GM10847 (cell line): Measurements from ENCODE around the gene LRRC42.

Experiments
- POLR2A ChIP-seq: IDR thresholded peaks from 2 replicates; pipeline ENCODE4 v1.6.1; 2011; ENCODE audit not compliant: insufficient read length; ENCODE audit errors: extremely low read depth

The LRRC42 gene

DNA sequence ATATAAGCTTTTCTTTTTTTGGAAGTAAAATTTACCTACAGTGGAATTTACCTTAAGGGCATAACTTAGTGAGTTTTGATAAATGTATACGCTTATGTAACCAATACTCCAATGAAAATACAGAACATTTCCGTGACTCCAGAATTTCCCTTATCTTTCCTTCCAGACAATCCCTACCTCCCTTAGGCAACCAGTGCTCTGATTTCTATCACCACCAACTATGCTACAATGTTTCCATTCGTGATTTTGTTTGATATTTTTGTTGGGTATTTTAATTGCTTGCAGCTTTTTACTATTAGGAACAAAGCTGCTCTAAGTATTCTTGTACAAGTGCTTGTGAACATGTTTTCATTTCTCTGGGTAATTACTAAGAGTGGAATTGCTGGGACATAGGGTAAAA lies 15.2 kb upstream of the LRRC42 start:
- TF ChIP-seq POLR2A = no peak

DNA sequence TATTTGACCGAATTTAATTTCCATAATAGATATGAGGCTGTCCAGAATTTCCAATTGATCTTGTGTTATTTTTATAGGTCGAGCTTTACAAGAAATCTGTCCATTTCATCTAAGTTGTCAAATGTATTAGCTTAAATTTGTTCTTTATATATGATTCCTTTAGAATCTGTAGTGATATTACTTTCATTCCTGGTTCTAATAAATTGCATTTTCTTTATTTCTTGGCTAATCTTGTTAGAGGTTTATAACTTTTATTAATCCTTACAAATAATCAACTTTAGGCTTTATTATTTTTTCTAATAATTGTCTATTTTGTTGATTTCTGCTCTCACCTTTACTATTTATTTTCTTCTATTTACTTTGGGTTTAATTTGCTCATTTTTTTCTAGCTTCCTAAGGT lies 14.6 kb upstream of the LRRC42 start:
- TF ChIP-seq POLR2A = no peak

DNA sequence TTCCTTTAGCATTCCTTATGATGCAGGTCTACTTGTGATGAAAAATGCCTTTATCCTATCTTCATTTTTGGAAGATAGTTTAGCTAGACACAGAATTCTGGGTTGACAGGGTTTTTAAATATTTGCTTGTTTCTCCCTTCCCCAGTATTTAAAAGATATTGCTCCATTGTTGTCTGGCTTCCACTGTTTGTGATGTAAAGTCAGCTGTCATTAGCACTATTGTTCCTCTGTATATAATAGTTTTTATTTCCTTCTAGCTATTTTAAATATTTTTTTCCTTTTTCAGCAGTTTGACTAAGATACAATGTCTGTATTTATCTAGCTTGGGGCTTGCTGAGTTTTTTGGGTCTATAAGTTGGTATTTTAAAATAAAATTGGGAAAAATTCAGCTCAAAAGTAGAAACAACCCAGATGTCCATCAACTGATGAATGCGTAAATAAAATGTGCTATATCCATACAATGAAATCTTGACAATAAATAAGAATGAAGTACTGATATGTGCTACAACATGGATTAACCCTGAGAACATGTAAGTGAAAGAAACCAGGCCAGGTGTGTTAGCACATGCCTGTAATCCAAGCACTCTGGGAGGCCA lies 11.9 kb upstream of the LRRC42 start:
- no peak for TF ChIP-seq POLR2A

DNA sequence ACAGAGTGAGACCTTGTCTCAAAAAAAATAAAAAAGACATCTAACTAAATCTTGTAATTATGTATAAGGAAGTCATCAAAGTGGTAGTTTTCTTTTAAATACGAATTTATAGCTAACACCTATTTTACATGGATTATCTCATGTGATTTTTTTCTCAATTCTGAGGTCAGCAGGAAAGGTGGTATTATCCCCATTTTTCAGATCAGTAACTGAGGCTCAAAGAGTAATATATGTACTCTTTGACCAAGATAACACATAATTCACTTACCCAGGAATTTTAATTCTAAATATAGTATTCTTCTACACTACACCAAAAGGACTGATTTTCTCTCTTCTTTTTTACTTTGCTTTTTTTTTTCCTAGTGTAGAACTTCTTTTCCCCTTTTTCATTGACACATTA lies 9.7 kb upstream of the LRRC42 start:
- no peak for TF ChIP-seq POLR2A

DNA sequence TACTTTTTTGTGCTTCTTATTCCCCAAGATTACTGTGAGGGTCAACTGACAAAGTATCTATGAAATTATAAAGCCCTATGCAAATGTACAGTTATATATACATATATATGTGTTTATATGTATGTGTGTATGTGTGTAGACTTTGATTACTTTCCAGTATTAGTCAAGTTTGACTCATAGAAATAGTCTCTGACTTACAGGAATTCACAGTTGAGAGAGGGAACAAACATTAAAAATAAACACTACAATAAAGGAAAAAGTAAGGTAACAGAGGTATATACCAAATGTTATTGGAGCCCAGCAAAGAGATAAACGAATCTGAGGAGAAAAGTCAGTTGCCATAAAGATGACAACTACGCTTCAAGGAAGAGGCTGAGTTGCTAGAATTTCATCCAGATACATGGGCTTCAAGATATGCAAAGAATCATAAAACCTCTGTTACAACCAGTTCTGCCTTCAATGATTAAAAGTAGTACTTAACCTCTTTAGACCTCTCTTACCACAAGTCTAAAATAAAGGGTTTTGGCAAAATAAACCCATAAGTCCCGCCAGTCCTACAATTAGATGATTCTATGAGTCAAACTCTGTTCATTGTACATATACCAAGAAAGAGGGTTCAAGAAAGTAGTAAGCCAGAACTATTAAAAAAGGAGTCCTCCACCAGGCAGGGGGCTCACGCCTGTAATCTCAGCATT lies 7.9 kb upstream of the LRRC42 start:
- no peak for TF ChIP-seq POLR2A

DNA sequence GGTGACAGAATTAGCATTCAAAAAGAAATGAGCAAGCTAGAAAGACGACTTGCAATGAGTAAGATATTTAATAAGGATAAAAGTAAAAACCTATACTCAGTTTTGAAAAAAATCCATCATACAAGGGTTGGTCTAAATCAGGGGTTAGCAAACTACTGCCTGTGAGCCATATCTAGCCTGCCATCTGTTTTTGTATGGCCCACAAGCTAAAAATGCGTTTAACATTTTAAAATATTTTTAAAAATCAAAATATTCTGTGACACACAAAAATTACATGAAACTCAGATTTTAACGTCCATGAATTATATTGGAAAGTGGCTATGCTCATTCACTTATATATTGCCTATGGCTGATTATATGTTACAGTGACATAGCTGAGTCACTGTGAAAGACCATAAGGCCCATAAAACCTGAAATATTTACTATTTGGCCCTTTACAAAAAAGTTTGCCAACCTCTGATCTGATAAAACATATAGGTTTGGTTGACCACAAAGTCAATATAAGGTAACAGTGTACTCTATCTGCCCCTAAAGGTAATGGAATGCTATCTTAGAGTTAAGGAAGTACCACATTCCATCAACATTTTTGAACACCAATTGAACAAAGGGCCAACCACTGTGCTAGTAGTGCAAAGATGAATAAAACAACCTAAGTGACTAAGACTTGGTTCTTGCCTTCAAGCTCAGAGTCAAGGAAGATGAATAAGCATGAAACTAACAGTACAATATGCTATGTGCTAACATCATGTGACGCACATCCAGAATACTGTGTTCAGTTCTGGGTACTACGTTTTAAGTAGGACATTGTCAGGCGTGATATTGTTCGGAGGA lies 3.8 kb upstream of the LRRC42 start:
- no peak for TF ChIP-seq POLR2A

DNA sequence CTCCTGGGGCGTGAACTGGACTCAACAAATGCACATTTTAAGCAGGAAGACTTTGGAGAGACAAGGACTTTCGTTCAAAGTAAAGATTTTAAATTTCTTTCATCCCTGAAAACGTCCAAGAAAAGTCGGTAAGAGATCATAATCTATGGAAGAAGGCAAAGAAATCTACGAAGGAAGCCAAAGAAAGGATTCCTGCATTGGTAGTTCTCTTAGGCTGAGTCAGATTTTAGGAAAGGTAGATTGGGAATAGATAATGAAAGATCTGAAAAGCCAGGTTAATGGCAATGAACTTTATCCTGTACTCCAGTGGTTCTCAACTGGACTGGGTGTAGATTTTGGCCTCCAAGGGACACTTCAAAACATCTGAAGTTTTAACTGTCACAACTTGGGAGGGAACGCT lies 3.1 kb upstream of the LRRC42 start:
- no peak for TF ChIP-seq POLR2A

DNA sequence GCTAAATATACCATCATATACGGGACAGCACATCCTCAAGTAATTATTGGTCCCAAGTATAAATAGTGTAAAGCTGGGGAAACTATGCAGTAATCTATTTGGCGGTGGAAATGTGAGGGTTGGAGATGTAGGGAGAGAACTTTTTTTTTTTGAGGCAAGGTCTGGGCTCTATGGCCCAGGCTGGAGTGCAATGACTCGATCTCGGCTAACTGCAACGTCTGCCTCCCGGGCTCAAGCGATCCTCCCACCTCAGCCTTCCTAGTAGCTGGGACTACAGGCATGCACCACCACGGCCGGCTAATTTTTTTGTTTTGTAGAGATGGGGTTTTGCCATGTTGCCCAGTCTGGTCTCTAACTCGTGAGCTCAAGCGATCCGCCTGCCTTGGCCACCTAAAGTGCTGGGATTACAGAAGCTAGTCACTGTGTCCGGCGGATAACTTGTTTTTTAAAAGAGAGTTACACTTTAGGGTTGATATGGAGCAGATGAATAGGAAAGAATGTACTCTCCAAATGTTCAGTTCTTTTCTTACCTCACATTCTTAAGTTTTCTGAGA lies 2.6 kb upstream of the LRRC42 start:
- TF ChIP-seq POLR2A = no peak

DNA sequence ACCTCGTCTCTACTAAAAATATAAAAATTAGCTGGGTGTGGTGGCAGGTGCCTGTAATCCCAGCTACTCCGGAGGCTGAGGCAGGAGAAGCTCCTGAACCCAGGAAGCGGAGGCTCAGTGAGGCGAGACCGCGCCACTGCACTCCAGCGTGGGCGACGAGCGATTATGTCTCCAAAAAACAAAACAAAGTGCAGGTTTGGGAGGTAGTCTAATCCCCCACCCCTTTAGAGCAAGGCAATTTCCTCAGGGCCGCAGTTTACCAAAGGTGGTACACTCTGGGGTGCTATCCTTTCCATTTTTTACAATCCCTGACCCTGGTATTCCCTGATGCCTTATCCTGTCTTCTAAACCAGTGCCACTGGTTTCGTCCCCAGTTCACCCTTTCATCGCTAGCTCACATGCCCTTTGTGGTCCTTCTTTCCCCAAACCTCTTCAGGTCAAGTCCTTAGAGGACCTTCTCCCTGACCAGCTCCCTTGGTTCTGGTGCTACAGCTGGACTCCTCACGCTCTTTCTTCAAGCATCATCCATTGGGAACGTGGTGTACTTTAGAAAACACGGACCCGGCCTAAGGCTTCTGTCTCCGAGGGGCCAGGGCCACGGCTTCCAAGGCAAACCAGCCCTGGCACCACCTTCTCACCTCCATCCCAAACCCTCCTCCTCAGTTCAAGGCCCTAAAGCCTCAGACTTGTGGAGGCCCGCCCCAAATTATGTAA lies 1.5 kb upstream of the LRRC42 start:
- no peak for TF ChIP-seq POLR2A

DNA sequence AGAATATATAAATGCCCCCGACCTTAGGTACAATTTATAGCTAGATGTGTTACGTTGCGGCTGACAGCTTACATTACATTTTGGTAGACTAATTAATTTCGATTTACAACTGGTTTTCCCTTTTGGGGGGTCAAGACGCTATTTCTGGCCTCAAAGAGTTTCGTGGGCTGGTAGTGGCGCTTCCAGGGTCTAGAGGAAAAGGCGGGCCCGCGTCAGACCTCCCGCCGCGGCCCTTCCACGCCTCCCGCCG lies 1.0 kb upstream of the LRRC42 start:
- TF ChIP-seq POLR2A = no peak

DNA sequence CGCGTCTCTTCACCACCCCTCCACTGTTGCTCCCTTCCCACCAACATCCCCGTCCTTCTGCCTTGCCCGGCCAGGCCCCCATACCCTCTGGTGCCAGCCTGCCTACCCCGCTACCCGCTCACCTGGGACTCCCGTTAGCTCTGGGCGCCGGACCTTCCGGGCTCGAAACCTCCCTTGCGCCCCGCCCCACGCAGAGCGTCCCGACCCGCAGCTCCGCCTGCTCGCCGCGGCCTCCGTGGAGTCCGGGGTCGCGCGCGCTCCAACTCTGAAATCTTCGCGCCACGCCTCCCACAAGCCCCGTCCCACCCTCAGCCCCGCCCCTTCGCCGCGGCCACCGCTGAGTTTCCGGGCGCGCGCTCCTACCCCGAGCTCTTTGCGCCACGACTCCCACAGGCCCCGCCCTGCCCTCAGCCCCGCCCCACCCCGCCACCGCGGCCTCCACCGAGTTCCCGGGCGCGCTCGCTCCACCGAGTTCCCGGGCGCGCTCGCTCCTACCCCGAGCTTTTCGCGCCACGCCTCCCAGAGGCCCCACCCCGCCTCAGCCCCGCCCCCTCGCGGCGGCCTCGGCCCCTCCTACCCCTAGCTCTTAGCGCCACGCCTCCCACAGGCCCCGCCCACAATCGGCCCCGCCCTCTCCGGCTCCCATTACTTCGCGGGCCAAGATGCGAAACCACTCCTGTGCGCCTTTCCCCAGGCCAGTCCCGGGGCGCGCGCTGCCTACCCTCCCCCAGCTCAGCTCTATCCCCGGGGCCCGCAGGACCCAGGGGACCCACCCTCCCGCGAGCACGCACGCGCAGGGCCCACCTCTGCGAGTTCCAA lies 508 bp upstream of the LRRC42 start, which contains the start of gene IFT25:
Gene IFT25 (minus strand): TSS at position 267 of the 819 bp plus-strand sequence. CDS start 5,617 bp downstream, outside the sequence.
- TF ChIP-seq POLR2A = peak; percentile 92

DNA sequence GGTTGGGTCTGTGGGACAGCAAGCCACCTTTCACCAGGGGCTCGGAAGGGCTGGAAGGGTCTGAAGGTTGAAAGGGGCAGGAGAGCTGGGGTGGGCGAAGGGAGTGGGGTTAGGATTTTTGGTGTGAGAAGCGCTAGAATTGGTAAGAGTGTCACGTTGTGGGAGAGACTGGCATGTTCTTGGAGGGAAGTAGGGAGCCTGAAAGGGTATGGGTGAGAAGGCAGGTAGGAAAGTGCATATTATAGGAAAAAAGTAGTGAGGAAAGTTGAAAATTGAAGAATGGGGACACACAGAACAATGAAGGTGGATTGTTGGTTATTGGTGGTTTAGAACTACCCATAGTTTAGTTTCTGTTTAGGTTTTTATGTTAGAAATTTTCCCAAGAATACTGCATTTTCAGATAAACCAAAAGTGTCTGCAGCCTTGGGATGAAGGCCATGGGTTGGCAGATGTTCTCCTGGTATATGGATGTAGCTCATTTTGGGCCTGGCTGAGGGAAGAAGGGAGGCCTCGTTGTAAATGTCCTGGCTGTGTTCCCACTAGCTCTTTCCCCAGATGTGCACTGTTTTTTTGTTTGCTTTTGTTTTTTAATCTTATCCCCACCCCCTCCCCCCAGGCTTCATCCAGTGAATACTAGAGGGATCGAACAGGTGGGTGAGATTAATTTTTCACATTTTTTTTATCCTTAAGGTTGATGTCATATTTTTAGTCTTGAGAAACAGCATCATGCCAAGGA lies 1.2 kb downstream of the LRRC42 start:
- no peak for TF ChIP-seq POLR2A

DNA sequence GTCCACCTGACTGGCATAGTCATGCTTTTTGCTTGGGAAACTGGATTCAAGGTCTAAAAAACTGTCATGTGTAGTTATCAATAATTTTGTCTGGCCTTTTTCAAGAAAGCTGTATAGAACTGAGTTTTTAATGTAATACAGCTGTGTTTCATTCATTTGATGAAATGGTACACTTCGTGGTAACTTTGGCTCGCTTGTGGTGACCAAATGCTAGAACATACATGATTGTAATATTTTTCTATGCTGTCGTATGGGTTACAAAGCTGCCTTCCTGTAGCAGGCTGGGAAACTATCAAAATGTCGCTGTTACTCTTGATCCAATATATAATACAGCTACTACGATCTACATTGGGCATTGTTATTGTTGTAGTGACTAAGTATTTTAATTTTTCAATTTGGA lies 2.1 kb downstream of the LRRC42 start:
- no peak for TF ChIP-seq POLR2A
